HG03520 (cell line): Measurements from ENCODE around the gene SHLD1.

Experiments
- ATAC-seq: cut with Tn5 transposase; IDR thresholded peaks from one replicate; pipeline ENCODE4 v1.9.1; 2021; ENCODE audit warnings: mild to moderate bottlenecking, moderate library complexity; ENCODE audit not compliant: unreplicated experiment

The SHLD1 gene

GRCh38 chr20:5885866-5886265 is 135.7 kb downstream of the SHLD1 start:
- ATAC-seq: no peak

GRCh38 chr20:5886788-5887187 is 136.6 kb downstream of the SHLD1 start:
- no peak for ATAC-seq

DNA sequence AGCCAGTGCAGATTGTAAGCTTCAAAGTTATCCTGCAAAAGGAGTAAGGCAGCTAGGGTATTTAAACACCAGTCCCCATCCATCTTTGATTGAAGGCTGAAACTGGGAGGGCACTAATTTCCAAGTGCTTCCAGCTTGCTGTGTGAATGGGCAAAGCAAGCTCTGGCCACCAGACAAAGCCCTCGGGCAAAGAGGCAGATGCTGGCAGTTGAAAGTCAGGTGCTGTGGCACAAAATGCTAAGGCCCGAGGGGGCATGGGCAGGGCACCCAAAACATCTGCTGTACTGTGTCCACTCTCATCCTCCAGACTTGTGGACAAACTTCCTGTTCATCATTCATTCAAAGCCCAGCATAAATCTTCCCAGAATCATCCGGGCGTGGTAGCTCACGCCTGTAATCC is 137.2 kb downstream of the SHLD1 start:
- ATAC-seq: no peak

- ATAC-seq: no peak
Measured at GRCh38 chr20:5888041-5888440, 137.8 kb downstream of the SHLD1 start.

DNA sequence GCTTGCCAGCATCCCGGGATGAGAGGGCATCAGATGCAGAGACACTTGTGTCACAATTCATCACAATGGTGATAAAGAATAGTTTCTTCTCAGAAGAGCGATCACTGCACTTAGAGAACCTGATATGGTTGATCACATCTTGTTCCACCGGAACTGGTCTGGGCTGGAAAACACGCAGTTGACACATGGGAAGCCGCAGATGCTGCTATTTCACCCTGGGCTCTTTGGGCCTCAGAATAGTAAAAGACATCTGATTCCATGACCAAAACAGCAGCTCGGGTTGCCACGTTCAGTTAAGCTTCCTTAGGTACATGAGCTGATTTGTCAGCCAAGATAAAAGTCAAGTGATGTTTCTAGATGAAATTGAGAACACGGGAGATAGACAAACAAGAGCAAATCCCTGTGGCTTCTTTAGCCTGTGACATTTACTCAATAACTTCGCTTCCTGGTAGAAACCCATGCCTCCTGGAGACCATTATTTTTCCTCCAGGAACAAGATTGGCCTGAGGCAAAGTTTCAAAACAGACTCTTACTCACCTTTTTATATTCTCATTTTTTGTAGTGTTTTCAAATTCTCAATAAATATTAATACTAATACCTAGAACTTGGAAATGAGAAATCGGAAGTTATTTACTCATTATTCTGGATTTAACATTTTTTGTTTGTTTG is 140.7 kb downstream of the SHLD1 start:
- no peak for ATAC-seq

- no peak for ATAC-seq
Measured at GRCh38 chr20:5893052-5893451, 142.9 kb downstream of the SHLD1 start.

GRCh38 chr20:5893621-5894020 is 143.4 kb downstream of the SHLD1 start:
- no peak for ATAC-seq

- no peak for ATAC-seq
Measured at GRCh38 chr20:5895626-5896025, 145.4 kb downstream of the SHLD1 start.

DNA sequence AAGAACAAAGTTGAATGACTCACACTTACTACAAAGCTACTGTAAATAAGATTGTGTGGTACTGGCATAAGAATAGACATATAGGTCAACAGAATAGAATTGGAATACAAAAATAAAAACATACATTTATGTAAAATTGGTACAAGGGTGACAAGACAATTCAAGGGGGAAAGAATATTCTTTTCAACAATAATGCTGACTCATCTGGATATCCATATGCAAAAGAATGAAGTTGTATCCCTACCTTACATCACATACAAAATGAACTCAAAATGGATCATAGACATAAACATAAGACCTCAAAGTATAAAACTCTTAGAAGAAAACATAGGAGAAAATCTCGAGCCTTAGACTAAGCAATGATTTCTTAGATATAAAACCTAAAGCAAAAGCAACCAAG is 149.2 kb downstream of the SHLD1 start:
- ATAC-seq: no peak

DNA sequence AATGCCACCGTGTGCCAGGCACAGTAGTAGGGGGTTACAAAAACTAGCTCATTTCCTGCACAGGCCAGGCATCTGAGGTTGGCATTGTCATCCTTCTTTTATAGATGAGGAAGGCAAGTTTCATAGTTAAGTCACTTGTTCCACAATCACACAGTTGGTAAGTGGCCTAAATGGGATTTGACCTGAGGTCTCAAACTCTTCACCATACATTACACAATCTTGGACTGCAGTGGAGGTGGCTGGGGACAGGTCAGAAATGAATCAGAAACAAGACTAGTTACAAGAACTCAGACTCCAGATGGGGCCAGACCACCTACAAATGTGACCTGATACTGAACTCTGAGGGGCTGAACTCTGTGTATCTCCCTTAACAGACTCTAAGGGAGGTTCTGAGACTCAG is 150.7 kb downstream of the SHLD1 start:
- ATAC-seq: no peak

- ATAC-seq: no peak
Measured at GRCh38 chr20:5908981-5909380, 158.8 kb downstream of the SHLD1 start.

- ATAC-seq: no peak
Measured at GRCh38 chr20:5910186-5910585, 160.0 kb downstream of the SHLD1 start.

GRCh38 chr20:5913166-5913565 is 163.0 kb downstream of the SHLD1 start:
- no peak for ATAC-seq
